Prostate gland (tissue), 2 donors: ENCODE results near the gene VAMP1.

Source experiments
- CTCF ChIP-seq, 4 experiments: fragments of 200-600 bp in 2 of 4; fragments of 450-650 bp in 2 of 4; sonication (generic) in 2 of 4; IDR thresholded peaks; 1 replicate in 3 of 4; 2 replicates in 1 of 4; pipeline ENCODE4 v1.5.1; 2016 to 2019; ENCODE audit warnings: antibody characterized with exemption in 4 of 4, mild to moderate bottlenecking in 2 of 4, moderate library complexity in 2 of 4
- POLR2A ChIP-seq: fragments of 450-650 bp; IDR thresholded peaks from one replicate; pipeline ENCODE4 v1.6.1; 2016; ENCODE audit warnings: antibody characterized with exemption, mild to moderate bottlenecking
- POLR2AphosphoS5 ChIP-seq: sonication (generic); formaldehyde crosslinking; IDR thresholded peaks from one replicate; pipeline ENCODE4 v1.6.1; 2017; ENCODE audit warnings: antibody characterized with exemption

GRCh38 chr12:6464531-6464930 lies 5.9 kb downstream of the VAMP1 start:
- no peak for TF ChIP-seq CTCF (IDR thresholded peaks at IDR 0.05)
- no peak for TF ChIP-seq POLR2A
- TF ChIP-seq POLR2AphosphoS5: no peak
